ENCODE data around the gene TCN2.

GRCh38 chr22:30627471-30627870 lies 20.5 kb downstream of the TCN2 start:
- no peak for TF ChIP-seq CTCF (IDR thresholded peaks at IDR 0.05 in 2 of 3, conservative IDR thresholded peaks at IDR 0.05 in 1 of 3; ENCODE audit: borderline replicate concordance in 1 of 3, insufficient read depth in 1 of 3, low read depth in 2 of 3, low read length in 2 of 3)
- TF ChIP-seq JUND (IDR thresholded peaks at IDR 0.05): no peak
- TF ChIP-seq REST (IDR thresholded peaks at IDR 0.05; ENCODE audit: low read depth): no peak
- no peak for TF ChIP-seq POLR2A (IDR thresholded peaks at IDR 0.05; ENCODE audit: borderline replicate concordance, extremely low read depth, insufficient read depth, insufficient read length)
- TF ChIP-seq ZNF274 (IDR thresholded peaks at IDR 0.05; ENCODE audit: low read depth, low read length): no peak
- no peak for TF ChIP-seq RAD21 (IDR thresholded peaks at IDR 0.05; ENCODE audit: low read depth)
- TF ChIP-seq ATF3 (IDR thresholded peaks at IDR 0.05): no peak
- TF ChIP-seq POLR2AphosphoS5 (IDR thresholded peaks at IDR 0.05; ENCODE audit: low read depth, low read length): no peak
- no peak for TF ChIP-seq EZH2phosphoT487 (IDR thresholded peaks at IDR 0.05; ENCODE audit: borderline replicate concordance)

Measured in HCT116 (cell line).